HL-60 (cell line): ENCODE measurements around the gene VSNL1.

Experiments
- DNase-seq, 2 experiments: peaks; one replicate each; pipeline ENCODE4 v3.0.0-alpha.2; 2010 to 2020; ENCODE audit warnings: low read depth in 1 of 2, low spot score in 1 of 2
- H3K27ac ChIP-seq: fragments of 250-450 bp; sonication (Bioruptor Pico); replicated peaks from 2 replicates; pipeline ENCODE4 v1.5.1; 2020; ENCODE audit warnings: mild to moderate bottlenecking, moderate library complexity
- H3K27me3 ChIP-seq: fragments of 250-450 bp; sonication (Bioruptor Pico); 2 replicates; pipeline ENCODE4 v1.5.1; 2021; ENCODE audit warnings: mild to moderate bottlenecking, moderate library complexity; ENCODE audit not compliant: insufficient read depth, poor library complexity, severe bottlenecking
- H3K4me3 ChIP-seq: replicated peaks from 2 replicates; pipeline ENCODE4 v1.5.1; 2011; ENCODE audit warnings: mild to moderate bottlenecking, control low read depth, low read length; ENCODE audit not compliant: insufficient read depth
- GABPA ChIP-seq: IDR thresholded peaks from 2 replicates; pipeline ENCODE4 v1.6.1; 2012; ENCODE audit warnings: low read depth
- POLR2AphosphoS5 ChIP-seq: IDR thresholded peaks from 2 replicates; pipeline ENCODE4 v1.6.1; 2012; ENCODE audit warnings: low read depth
- SPI1 ChIP-seq: IDR thresholded peaks from 2 replicates; pipeline ENCODE4 v1.6.1; 2012; ENCODE audit warnings: low read depth, mild to moderate bottlenecking, borderline replicate concordance
- TF ChIP-seq, protein P1 (sequence below): IDR thresholded peaks from one replicate; pipeline ENCODE4 v1.5.1; 2011; ENCODE audit warnings: low read length, control low read depth, inconsistent platforms; ENCODE audit not compliant: insufficient read depth
- TF ChIP-seq, protein P2 (sequence below): IDR thresholded peaks from 2 replicates; pipeline ENCODE4 v1.6.1; 2012; ENCODE audit warnings: low read depth; ENCODE audit not compliant: insufficient replicate concordance

Gene VSNL1

DNA sequence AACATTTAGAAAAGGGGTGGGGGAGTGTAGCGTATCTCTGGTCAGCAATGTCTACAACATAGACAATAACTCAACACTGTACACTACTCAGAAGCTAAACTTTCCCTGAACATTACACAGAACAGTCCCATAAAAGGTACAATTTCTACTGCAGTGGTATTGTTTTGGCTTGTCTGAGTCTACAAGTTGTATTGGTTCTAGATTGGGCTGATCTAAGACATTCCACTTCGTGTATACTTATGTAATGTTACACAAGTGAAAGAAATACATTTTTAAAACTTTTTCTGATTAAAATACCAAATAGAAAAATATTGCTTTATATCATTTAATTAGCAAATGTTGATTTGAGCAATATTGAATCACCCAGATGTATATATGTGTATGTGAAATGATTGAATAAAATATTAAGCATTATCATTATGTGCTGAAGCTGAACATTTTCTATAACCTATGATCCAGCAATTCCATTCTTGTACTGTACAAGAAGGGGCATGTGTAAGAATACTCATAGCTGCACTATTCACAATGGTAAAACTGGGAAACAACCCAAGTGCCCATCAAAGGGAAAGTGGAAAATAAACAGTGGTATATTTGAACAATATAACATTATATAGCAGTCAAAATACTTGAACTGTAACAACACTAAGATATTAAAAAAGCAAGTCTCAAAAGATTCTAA, 52.4 kb downstream of the VSNL1 start:
- no peak overlapping the region for H3K27ac ChIP-seq
- TF ChIP-seq, protein P1, sequence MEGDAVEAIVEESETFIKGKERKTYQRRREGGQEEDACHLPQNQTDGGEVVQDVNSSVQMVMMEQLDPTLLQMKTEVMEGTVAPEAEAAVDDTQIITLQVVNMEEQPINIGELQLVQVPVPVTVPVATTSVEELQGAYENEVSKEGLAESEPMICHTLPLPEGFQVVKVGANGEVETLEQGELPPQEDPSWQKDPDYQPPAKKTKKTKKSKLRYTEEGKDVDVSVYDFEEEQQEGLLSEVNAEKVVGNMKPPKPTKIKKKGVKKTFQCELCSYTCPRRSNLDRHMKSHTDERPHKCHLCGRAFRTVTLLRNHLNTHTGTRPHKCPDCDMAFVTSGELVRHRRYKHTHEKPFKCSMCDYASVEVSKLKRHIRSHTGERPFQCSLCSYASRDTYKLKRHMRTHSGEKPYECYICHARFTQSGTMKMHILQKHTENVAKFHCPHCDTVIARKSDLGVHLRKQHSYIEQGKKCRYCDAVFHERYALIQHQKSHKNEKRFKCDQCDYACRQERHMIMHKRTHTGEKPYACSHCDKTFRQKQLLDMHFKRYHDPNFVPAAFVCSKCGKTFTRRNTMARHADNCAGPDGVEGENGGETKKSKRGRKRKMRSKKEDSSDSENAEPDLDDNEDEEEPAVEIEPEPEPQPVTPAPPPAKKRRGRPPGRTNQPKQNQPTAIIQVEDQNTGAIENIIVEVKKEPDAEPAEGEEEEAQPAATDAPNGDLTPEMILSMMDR: no peak
- TF ChIP-seq, protein P2, sequence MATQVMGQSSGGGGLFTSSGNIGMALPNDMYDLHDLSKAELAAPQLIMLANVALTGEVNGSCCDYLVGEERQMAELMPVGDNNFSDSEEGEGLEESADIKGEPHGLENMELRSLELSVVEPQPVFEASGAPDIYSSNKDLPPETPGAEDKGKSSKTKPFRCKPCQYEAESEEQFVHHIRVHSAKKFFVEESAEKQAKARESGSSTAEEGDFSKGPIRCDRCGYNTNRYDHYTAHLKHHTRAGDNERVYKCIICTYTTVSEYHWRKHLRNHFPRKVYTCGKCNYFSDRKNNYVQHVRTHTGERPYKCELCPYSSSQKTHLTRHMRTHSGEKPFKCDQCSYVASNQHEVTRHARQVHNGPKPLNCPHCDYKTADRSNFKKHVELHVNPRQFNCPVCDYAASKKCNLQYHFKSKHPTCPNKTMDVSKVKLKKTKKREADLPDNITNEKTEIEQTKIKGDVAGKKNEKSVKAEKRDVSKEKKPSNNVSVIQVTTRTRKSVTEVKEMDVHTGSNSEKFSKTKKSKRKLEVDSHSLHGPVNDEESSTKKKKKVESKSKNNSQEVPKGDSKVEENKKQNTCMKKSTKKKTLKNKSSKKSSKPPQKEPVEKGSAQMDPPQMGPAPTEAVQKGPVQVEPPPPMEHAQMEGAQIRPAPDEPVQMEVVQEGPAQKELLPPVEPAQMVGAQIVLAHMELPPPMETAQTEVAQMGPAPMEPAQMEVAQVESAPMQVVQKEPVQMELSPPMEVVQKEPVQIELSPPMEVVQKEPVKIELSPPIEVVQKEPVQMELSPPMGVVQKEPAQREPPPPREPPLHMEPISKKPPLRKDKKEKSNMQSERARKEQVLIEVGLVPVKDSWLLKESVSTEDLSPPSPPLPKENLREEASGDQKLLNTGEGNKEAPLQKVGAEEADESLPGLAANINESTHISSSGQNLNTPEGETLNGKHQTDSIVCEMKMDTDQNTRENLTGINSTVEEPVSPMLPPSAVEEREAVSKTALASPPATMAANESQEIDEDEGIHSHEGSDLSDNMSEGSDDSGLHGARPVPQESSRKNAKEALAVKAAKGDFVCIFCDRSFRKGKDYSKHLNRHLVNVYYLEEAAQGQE: no peak
- no peak for TF ChIP-seq POLR2AphosphoS5
- TF ChIP-seq GABPA: no peak
- TF ChIP-seq SPI1: no peak
- DNase-seq: no peak

DNA sequence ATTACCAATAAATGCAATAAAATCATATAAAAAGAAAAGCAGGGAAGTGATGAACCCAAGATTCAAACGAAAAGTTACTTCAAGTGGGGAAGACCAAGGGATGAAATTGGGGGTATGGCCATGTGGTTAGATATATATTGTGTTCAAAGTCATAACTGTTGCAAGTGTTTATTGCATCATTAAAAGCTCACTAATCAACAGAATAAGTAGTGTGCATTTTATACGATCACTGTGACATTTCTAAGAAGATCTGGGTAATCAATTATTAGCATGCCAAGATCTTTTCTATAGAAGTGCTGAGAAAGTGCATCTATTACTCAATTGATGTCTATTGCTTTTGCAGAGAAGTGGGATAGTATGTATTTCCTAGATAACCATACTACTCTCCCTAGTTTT, 52.9 kb downstream of the VSNL1 start:
- DNase-seq: no peak
- no peak overlapping the region for H3K4me3 ChIP-seq
- H3K27ac ChIP-seq: no peak overlapping the region
- H3K27me3 ChIP-seq: peaks cover 2% of the 10 kb centered on the region
- TF ChIP-seq, protein P2: no peak
- TF ChIP-seq GABPA (no peak), POLR2AphosphoS5 (no peak), SPI1 (no peak)
- TF ChIP-seq, protein P1: no peak

More for the DNA sequence above, 52.4 kb downstream of the VSNL1 start:
- Histone ChIP-seq H3K4me3 (no peak overlapping the region), H3K27me3 (no peaks in the 10 kb centered on the region)

DNA sequence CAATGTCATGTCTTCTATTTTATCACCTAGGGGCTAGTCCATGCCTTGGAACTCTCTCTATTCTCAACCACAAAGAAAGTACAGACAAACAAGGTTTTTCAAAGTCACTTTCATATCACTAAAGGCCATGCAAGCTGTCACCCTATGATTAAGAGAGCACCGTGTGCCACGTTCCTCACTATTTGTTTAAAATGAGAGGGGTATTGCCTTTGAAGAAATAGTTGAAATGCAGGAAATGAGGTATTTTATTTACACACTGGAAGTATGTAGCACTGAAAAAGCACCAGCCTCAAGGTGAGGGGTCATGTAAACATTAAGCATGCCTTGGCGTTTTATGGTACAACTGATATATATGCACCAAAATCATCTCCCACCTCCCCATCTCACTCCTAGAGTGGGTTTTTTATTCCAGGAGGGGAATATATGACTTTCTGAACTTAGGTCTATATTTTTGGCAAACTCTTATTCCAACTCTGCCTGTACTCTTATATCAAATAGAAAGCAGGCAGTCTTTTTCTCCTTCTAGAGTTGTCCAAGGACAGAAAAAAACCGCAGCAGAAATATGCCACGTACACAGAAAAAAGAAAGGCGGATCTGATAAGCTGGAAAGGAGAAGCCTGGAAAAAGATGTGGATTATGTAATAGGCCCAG, 53.5 kb downstream of the VSNL1 start:
- Histone ChIP-seq H3K4me3 (no peak overlapping the region), H3K27me3 (peaks cover 3% of the 10 kb centered on the region), H3K27ac (no peak overlapping the region)
- TF ChIP-seq, protein P2: no peak
- TF ChIP-seq SPI1: no peak
- TF ChIP-seq, protein P1: no peak
- TF ChIP-seq GABPA: no peak
- TF ChIP-seq POLR2AphosphoS5: no peak
- DNase-seq: no peak
